Measurements from ENCODE around the gene SLC4A11. TPM values are rescaled to one million over a fixed set of nuclear protein-coding genes. Genes with fewer than 3 reads are reported as not detected.
A peak's percentile ranks its signal among the peaks of the same experiment; 100 is the strongest.

The SLC4A11 gene
- total and polyA plus RNA-seq, 7 donors: 0.10 to 1.4 (median 0.44) TPM

DNA sequence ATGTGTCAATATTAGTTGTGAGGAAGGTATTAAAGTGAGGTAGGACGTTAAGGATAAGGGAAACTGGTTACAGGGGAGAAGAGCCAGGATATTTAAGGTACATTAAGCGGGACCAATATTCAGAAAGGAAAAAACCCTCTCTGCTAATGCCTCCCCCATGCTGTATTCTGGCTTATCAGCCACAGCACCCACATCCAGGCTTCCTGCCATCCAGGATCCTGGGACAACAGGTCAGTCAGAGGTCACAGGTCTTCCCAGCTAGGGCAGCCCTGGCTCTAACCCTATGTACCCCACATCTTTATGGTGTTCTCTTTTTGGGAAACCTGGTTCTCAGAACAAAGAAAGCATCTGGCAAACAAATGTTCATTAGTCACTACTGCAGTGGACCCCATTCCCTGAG, 39.8 kb downstream of the SLC4A11 start:
- peaks cover 2 to 82% of the 10 kb centered on the region in 2 donors for H3K36me3 ChIP-seq (ENCODE audit: insufficient read depth in 1 of 2, low read depth in 1 of 2)

GRCh38 chr20:3195590-3196237, 43.3 kb downstream of the SLC4A11 start:
- no peak for ATAC-seq
- peak in 1 of 2 donors; percentile 18 for DNase-seq
- WGBS, 3 donors: 92 to 94% (median 93%) methylated on average over 7 of the region's 7 CpGs
- Histone ChIP-seq H3K36me3 (ENCODE audit: insufficient read depth in 1 of 2, low read depth in 1 of 2) (peaks cover 10 to 96% of the 10 kb centered on the region in 2 donors), H3K9me3 (no peaks in the 10 kb centered on the region), H3K27me3 (ENCODE audit: insufficient read depth in 3 of 3, low read length in 2 of 3) (no peaks in the 10 kb centered on the region), H3K27ac (no peak overlapping the region), H3K4me3 (no peak overlapping the region), H3K4me1 (no peaks in the 10 kb centered on the region)
- intact Hi-C loops (cut with DNase I): no loop called here
- no peak for TF ChIP-seq CTCF (IDR thresholded peaks at IDR 0.05)

More for the DNA sequence above, 39.8 kb downstream of the SLC4A11 start:
- WGBS, 3 donors: 47 to 69% (median 50%) methylated on average over 2 of the region's 2 CpGs
- H3K4me1 ChIP-seq: peaks cover 7% of the 10 kb centered on the region
- H3K27ac ChIP-seq: no peak overlapping the region
- no peaks in the 10 kb centered on the region for H3K27me3 ChIP-seq (ENCODE audit: insufficient read depth in 3 of 3, low read length in 2 of 3)
- ATAC-seq (no peak), DNase-seq (peak in 1 of 2 donors; percentile 15)
- H3K4me3 ChIP-seq: no peak overlapping the region
- no peaks in the 10 kb centered on the region for H3K9me3 ChIP-seq
- intact Hi-C loops (cut with DNase I): no loop called here
- no peak for TF ChIP-seq CTCF (IDR thresholded peaks at IDR 0.05)

DNA sequence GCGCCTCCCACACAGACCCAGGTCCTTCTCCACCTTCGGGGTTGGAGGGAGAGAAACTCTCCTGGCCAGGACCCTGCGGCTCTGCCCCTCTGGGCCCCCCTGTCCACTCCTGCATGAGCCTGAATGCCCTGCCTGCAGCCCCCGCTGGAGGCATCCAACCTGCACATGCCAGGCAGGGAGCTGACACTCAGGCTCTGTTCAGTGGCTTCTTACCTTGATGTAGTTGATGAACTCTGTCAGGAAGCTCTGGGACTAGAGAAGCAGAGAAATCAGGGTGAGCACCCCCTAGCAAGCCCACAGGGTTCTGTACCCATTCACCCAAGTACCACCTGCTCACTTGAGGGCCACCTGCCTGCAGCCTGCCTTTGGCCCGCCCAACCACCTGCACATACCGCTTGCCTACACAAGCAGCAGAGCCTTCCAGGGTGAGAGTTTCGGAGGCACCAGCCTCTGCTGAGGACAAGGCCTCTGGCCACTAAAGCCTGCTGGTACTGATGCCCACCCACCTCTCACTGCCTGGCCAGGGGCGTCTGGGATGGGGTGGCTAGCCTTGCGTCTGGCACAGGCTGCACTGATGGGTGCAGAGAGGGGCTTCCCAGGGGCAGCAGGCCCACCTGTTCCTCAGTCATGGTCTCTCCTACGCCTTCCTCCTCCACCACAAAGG, 44.2 kb downstream of the SLC4A11 start:
- DNase-seq: peak in 1 of 2 donors; percentile 42
- Histone ChIP-seq H3K4me1 (no peaks in the 10 kb centered on the region), H3K27me3 (ENCODE audit: insufficient read depth in 3 of 3, low read length in 2 of 3) (no peaks in the 10 kb centered on the region), H3K36me3 (ENCODE audit: insufficient read depth in 1 of 2, low read depth in 1 of 2) (peaks cover 10 to 96% of the 10 kb centered on the region in 2 donors), H3K27ac (no peak overlapping the region), H3K9me3 (no peaks in the 10 kb centered on the region), H3K4me3 (no peak overlapping the region)
- WGBS, 3 donors: 95 to 97% (median 95%) methylated on average over 10 of the region's 10 CpGs
- no peak for TF ChIP-seq CTCF (IDR thresholded peaks at IDR 0.05)
- no peak for ATAC-seq
- intact Hi-C loops (cut with DNase I): no loop called here

DNA sequence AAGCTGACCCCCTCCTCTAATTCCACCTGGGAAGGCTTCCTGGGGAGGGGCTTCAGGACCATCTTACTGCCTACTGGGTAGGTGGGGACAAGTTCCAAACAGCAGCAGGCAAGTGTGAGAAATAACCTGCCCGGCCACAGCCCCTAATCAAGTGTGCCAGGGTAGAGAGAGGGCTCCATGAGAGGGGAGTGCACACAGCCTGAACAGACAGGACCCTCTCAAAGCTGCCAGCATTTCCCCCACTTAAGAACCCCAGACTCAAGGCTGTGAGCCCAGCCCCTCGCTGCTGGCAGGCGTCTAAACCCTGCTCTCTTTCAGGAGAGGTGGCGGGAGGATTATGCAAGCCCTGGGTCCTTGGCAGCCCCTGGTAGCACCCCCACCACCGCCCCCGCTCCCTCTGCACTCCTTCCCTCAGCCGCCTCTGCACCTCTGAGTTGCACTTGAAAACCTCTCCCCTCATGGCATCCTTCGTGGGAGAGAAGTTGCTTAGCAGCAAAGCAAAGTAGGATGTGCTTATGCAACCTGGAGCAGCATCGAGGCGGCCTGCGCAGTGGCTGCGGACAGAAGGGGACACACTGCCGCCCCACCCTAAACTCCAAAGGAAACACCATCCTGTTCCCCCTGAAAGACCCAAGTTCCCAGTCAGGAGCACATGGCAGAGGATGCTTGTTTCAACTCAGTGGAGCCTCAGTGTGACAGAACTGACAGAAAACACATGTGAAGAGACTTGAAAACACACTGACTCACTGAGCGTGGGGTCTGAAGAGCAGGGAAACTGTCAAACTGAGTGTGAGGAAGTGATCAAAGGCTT, 45.0 kb downstream of the SLC4A11 start:
- Histone ChIP-seq H3K27me3 (ENCODE audit: insufficient read depth in 3 of 3, low read length in 2 of 3) (no peaks in the 10 kb centered on the region), H3K4me3 (no peak overlapping the region), H3K36me3 (ENCODE audit: insufficient read depth in 1 of 2, low read depth in 1 of 2) (peaks cover 10 to 96% of the 10 kb centered on the region in 2 donors), H3K4me1 (no peaks in the 10 kb centered on the region), H3K27ac (no peak overlapping the region), H3K9me3 (no peaks in the 10 kb centered on the region)
- intact Hi-C loops (cut with DNase I): no loop called here
- DNase-seq: peak in 1 of 2 donors; percentile 25
- no peak for TF ChIP-seq CTCF (IDR thresholded peaks at IDR 0.05)
- 93 to 95% (median 94%) methylated on average over 14 of the region's 14 CpGs for WGBS, 3 donors
- ATAC-seq: no peak

Data from psoas muscle (tissue), 8 donors.